ENCODE measurements around the gene ANKRD13B.
A peak's percentile ranks its signal among the peaks of the same experiment; 100 is the strongest.

The ANKRD13B gene

GRCh38 chr17:29568331-29569244, 24.3 kb upstream of the ANKRD13B start, which contains the start of gene TP53I13:
TP53I13 (plus strand) TSS chr17:29568701; CDS start chr17:29568759, 58 bp downstream.
- DNase-seq (ENCODE audit: low read depth), result peak; percentile 79

- peak; percentile 69 for DNase-seq (ENCODE audit: low read depth)
Measured at GRCh38 chr17:29569245-29569950, 23.5 kb upstream of the ANKRD13B start.

- no peak for DNase-seq (ENCODE audit: low read depth)
Measured at GRCh38 chr17:29570521-29570920, 22.4 kb upstream of the ANKRD13B start.

GRCh38 chr17:29571486-29571882, 21.4 kb upstream of the ANKRD13B start:
- no peak for DNase-seq (ENCODE audit: low read depth)

- DNase-seq (ENCODE audit: low read depth), result no peak
Measured at GRCh38 chr17:29571883-29572681, 20.9 kb upstream of the ANKRD13B start.

- DNase-seq (ENCODE audit: low read depth), result peak; percentile 58
Measured at GRCh38 chr17:29572691-29573557, 20.0 kb upstream of the ANKRD13B start.

- no peak for DNase-seq (ENCODE audit: low read depth)
Measured at GRCh38 chr17:29573558-29573869, 19.4 kb upstream of the ANKRD13B start.

GRCh38 chr17:29573871-29574731, 18.8 kb upstream of the ANKRD13B start:
- no peak for DNase-seq (ENCODE audit: low read depth)

- DNase-seq (ENCODE audit: low read depth), result no peak
Measured at GRCh38 chr17:29574732-29575510, 18.0 kb upstream of the ANKRD13B start.

GRCh38 chr17:29575511-29576213, 17.3 kb upstream of the ANKRD13B start:
- DNase-seq (ENCODE audit: low read depth), result no peak

GRCh38 chr17:29576214-29577000, 16.5 kb upstream of the ANKRD13B start:
- no peak for DNase-seq (ENCODE audit: low read depth)

- no peak for DNase-seq (ENCODE audit: low read depth)
Measured at GRCh38 chr17:29577001-29577370, 15.9 kb upstream of the ANKRD13B start.

- peak; percentile 38 for DNase-seq (ENCODE audit: low read depth)
Measured at GRCh38 chr17:29577385-29578211, 15.3 kb upstream of the ANKRD13B start.

GRCh38 chr17:29578626-29579485, 14.1 kb upstream of the ANKRD13B start:
- DNase-seq (ENCODE audit: low read depth), result no peak

GRCh38 chr17:29579866-29580771, 12.8 kb upstream of the ANKRD13B start:
- peak; percentile 82 for DNase-seq (ENCODE audit: low read depth)
